Dendritic cell treated with granulocyte-macrophage colony-stimulating factor and Interleukin-4, amounts not matched to agents 40 ng/mL and 50 ng/mL, for 4 days (primary cell): ENCODE data around the gene PPIP5K2.
A peak's percentile ranks its signal among the peaks of the same experiment; 100 is the strongest.

Source experiments
- H3K27ac Mint-ChIP-seq: one replicate; pipeline ENCODE4 v1.8.0; 2022; ENCODE audit warnings: mild to moderate bottlenecking, mixed read lengths
- H3K27me3 Mint-ChIP-seq: one replicate; pipeline ENCODE4 v1.8.0; 2022; ENCODE audit warnings: mild to moderate bottlenecking, mixed read lengths
- H3K36me3 Mint-ChIP-seq: one replicate; pipeline ENCODE4 v1.8.0; 2022; ENCODE audit warnings: low read depth, mixed read lengths
- H3K4me1 Mint-ChIP-seq: one replicate; pipeline ENCODE4 v1.8.0; 2022; ENCODE audit warnings: low read depth, mixed read lengths
- H3K4me3 Mint-ChIP-seq: one replicate; pipeline ENCODE4 v1.8.0; 2022; ENCODE audit warnings: mild to moderate bottlenecking, moderate library complexity, mixed read lengths
- H3K9me3 Mint-ChIP-seq: one replicate; pipeline ENCODE4 v1.8.0; 2022; ENCODE audit warnings: mixed read lengths
- intact Hi-C: fragments of 100-400 bp; cut with micrococcal nuclease; formaldehyde crosslinking; loops from one replicate; pipeline ENCODE4 v1.15.0; 2022

The PPIP5K2 gene

DNA sequence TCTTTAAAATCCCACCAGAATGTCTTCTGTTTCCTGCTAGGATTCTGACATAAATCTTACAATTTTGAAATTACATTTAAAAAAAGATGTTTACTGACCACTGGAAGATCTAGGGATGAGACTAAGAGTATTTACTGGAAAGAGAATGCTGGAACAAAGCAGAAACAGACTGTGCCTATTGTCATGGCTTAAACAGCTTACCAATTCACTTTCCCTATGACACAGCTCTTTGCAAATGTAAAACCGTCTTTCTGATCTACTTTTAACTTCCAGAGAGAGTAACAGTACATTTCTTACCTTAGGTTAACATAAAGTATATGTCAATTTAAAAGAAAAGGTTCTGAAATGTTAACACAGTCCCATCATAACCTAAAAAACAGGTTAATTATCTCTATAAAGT lies 10.8 kb upstream of the PPIP5K2 start:
- H3K4me3 Mint-ChIP-seq: no peak overlapping the region
- H3K4me1 Mint-ChIP-seq: peaks cover 20% of the 10 kb centered on the region
- intact Hi-C loops: no loop called here
- no peaks in the 10 kb centered on the region for H3K27me3 Mint-ChIP-seq
- H3K36me3 Mint-ChIP-seq: peaks cover 4% of the 10 kb centered on the region
- peaks cover 8% of the 10 kb centered on the region for H3K9me3 Mint-ChIP-seq
- no peak overlapping the region for H3K27ac Mint-ChIP-seq

DNA sequence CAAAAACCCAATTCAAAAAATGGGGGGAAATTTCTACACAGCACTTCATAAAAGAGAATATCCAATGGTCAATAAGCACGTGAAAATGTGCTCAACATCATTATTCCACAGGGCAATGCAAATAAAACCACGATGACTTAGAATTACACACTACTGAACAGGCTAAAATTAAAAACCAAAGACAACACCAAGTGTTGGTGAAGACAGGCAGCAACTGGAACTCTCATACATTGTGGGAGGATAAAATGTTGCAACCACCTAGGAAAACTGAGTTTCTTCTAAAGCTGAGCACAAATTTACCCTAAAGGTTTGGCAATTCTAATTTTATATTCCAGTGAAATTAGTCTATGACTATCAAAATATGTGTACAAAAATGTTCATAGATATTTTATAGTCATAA lies 9.7 kb upstream of the PPIP5K2 start:
- Mint-ChIP-seq H3K4me3 (no peak overlapping the region), H3K4me1 (peaks cover 20% of the 10 kb centered on the region)

DNA sequence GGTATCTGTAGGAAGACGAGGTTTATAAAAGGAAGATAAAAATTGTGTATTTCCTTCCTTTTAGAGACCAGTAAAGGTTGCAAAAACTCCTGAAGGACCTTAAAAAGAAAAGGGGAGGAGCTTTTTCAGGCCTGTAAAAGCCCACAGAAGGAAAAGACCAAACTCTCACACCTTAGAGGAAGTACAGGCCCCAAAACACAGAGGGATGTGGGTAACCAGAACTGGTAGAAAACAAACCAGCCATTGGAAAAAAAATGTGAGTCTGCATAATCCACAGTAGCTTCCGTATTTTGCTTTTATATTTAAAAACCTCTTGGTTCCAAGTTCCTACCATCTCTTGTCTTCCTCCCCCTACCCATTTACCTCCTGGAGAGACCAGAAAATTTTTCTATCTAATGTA lies 8.6 kb upstream of the PPIP5K2 start:
- peak overlapping the region; percentile 24 for H3K27ac Mint-ChIP-seq
- peaks cover 8% of the 10 kb centered on the region for H3K9me3 Mint-ChIP-seq
- H3K36me3 Mint-ChIP-seq: peaks cover 7% of the 10 kb centered on the region
- H3K27me3 Mint-ChIP-seq: no peaks in the 10 kb centered on the region
- intact Hi-C loops: no loop called here
- H3K4me3 Mint-ChIP-seq: no peak overlapping the region
- H3K4me1 Mint-ChIP-seq: peaks cover 20% of the 10 kb centered on the region

More for the DNA sequence above, 9.7 kb upstream of the PPIP5K2 start:
- H3K27ac Mint-ChIP-seq: no peak overlapping the region
- H3K9me3 Mint-ChIP-seq: peaks cover 8% of the 10 kb centered on the region
- peaks cover 5% of the 10 kb centered on the region for H3K36me3 Mint-ChIP-seq
- intact Hi-C loops: no loop called here
- no peaks in the 10 kb centered on the region for H3K27me3 Mint-ChIP-seq

DNA sequence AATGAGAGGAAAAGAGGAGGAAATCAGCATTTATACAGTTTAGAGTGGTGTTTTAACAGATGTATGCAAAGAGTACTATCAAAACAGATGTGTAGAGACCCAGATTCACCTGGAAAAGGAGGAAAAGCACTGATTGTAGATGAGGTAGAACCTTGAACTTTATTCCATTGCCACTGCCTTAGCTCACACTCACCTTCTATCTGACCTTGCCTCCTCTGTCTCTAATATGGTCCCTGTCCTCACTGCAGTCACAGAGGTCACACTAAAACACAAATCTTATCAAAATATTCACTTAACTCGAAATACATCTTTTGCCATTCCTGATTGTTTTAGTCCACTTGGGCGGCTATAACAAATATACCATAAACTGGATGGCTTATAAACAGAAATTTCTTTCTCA lies 7.2 kb upstream of the PPIP5K2 start:
- Mint-ChIP-seq H3K27ac (peak overlapping the region; percentile 24), H3K4me3 (no peak overlapping the region), H3K27me3 (no peaks in the 10 kb centered on the region), H3K36me3 (peaks cover 7% of the 10 kb centered on the region), H3K9me3 (peaks cover 8% of the 10 kb centered on the region), H3K4me1 (peaks cover 20% of the 10 kb centered on the region)
- intact Hi-C loops: no loop called here

DNA sequence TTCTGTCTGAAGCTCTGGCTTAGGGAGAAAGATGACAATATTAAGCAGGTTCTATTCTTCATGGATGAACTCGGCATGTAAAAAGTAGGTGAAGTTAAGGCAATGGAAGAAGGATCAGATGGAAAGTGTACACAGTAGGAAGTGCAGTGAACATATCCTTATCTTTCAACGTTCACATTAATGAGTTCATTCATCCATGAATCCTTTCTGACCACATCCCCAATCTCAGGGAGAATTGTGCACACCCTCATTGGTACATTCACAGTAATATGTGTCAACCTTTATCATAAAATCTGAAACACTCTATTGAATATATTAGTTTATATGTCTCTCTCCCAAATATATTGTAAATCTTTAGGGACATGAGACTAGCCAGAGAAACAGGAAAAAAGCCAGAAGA lies 5.7 kb upstream of the PPIP5K2 start:
- peaks cover 8% of the 10 kb centered on the region for H3K9me3 Mint-ChIP-seq
- no peak overlapping the region for H3K4me3 Mint-ChIP-seq
- no peak overlapping the region for H3K27ac Mint-ChIP-seq
- peaks cover 9% of the 10 kb centered on the region for H3K36me3 Mint-ChIP-seq
- H3K27me3 Mint-ChIP-seq: no peaks in the 10 kb centered on the region
- H3K4me1 Mint-ChIP-seq: peaks cover 25% of the 10 kb centered on the region
- intact Hi-C loops: no loop called here

DNA sequence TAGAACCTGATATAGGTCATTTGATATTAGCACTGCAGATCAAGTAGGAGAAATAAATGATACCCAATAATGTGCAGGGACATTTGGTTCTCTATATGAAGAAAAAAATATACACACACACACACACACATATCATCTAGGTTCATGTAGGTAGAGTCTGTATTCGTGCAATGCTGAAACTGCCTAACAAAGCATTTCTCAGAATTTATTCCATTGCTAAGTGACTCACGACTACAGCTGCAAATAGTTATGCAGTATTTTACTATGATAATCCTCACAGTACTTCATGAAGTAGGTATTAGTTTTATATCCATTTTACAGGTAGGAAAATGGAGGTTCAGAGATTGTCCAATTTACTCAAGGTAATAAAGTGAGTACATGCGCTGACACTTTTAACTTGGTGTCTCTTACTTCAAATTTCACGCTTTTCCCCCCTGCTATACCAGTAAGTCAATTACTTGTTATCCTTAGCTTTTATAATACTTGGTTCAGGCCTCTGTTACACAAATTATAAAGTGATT lies 2.6 kb upstream of the PPIP5K2 start:
- intact Hi-C loops: no loop called here
- Mint-ChIP-seq H3K4me3 (no peak overlapping the region), H3K36me3 (peaks cover 33% of the 10 kb centered on the region), H3K4me1 (peaks cover 22% of the 10 kb centered on the region), H3K9me3 (no peaks in the 10 kb centered on the region), H3K27me3 (no peaks in the 10 kb centered on the region), H3K27ac (no peak overlapping the region)

DNA sequence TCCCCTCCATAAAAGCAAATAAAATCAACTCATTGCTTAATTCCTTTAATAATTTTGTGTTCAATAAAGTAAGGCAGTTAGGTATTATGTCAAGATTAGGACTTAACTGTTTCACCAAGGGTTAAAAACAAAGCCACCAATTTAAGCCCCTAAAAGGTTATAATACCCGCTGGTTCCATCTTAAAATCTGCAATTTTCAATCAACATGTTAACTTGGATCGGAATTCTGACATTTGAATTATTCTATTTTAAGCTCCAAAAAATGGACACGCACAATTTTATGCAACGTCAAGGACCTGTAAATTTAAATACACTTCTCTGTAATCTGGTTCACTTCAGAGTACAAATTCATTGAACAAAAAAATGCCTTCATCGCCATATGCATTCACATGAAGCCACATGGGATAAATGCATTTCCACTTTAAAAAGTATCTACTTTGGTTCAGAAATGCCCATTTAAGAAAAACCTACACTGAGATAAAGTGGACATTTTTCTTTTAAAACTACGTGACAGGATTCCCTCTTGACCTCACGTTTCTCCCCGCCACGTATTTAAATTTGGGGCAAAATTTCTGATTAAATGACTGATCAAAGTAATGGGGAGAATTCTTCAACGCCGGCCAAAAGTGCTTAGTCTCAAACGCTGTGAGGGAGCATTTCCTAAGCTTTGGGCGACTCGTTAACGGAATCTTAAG lies 884 bp upstream of the PPIP5K2 start:
- Mint-ChIP-seq H3K27ac (peak overlapping the region; percentile 100), H3K4me3 (peak overlapping the region; percentile 95), H3K9me3 (no peaks in the 10 kb centered on the region), H3K36me3 (peaks cover 41% of the 10 kb centered on the region), H3K27me3 (no peaks in the 10 kb centered on the region), H3K4me1 (peaks cover 27% of the 10 kb centered on the region)
- intact Hi-C loops: no loop called here

DNA sequence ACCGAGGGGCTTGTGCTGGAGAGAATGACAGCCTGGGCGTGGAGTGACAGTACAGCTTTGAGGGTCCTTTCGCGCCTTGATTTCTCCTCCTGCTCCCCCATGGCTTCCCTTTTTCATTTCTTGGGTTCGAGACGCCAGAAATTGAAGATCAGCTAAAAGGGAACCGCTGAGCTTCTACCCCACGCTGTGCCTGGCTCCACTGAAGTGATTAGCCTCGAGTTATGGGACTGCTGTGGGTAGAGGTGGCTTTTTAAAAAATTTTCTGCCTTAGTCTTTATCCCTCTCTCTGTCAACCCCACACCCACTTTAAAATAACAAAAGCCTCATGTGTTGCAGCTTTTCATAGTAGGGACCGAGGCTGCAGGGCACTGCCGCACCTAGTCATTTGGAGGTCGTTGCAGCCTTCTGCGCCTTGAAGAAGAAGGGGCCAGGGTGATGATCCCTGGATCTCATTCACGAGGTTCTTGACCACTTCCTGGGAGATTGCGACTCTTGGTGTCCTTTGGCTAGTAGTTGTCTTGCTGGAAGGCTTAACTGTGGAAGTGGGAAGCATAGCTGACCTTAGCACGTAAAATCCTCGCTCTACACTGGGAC lies 603 bp downstream of the PPIP5K2 start:
- intact Hi-C loops: loop anchor here (1.0 to 10.0 kb wide), 3 partner anchors 138 to 826 kb away; partner anchors contain the start of genes MACIR and SLCO4C1
- H3K27me3 Mint-ChIP-seq: no peaks in the 10 kb centered on the region
- H3K4me1 Mint-ChIP-seq: peaks cover 31% of the 10 kb centered on the region
- peaks cover 34% of the 10 kb centered on the region for H3K36me3 Mint-ChIP-seq
- peak overlapping the region; percentile 95 for H3K4me3 Mint-ChIP-seq
- H3K27ac Mint-ChIP-seq: peak overlapping the region; percentile 100
- no peaks in the 10 kb centered on the region for H3K9me3 Mint-ChIP-seq

DNA sequence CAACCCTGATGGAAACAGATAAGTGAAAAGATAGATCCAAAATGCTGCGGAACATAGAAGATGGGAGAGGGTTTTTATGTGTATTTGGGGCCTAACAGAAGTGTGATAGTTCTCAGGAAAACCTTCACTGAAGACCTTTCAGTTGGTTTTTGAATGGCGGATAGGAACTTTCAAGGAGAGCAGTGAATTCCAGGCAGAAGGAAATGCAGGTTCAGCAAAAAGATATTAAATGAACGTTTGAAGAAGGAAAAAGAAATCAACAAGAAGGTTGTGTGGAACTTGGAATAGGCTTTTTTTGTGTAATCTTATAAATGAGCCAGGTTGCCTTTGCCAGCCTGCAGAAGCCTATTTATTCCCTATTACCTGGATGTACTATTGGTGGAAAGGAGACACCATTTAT lies 2.1 kb downstream of the PPIP5K2 start:
- H3K27ac Mint-ChIP-seq: no peak overlapping the region
- no peak overlapping the region for H3K4me3 Mint-ChIP-seq

DNA sequence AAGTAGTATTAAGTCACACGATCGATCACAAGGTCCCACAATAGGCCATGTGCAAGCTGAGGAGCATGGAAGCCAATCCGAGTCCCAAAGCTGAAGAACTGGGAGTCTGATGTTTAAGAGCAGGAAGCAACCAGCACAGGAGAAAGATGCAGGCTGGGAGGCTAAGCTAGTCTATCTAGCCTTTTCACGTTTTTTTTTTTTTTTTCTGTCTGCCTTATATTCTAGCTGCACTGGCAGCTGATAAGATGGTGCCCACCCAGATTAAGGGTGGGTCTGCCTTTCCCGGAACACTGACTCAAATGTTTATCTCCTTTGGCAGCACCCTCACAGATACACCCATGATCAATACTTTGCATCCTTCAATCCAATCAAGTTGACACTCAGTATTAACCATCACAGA lies 6.5 kb downstream of the PPIP5K2 start:
- Mint-ChIP-seq H3K27me3 (no peaks in the 10 kb centered on the region), H3K4me1 (peaks cover 34% of the 10 kb centered on the region), H3K4me3 (no peak overlapping the region), H3K27ac (no peak overlapping the region), H3K36me3 (peaks cover 33% of the 10 kb centered on the region), H3K9me3 (no peaks in the 10 kb centered on the region)
- intact Hi-C loops: loop anchor here (10.0 kb wide), 2 partner anchors 262 to 832 kb away; partner anchors contain the start of gene SLCO4C1

More for the DNA sequence above, 2.1 kb downstream of the PPIP5K2 start:
- peaks cover 34% of the 10 kb centered on the region for H3K36me3 Mint-ChIP-seq
- no peaks in the 10 kb centered on the region for H3K9me3 Mint-ChIP-seq
- H3K27me3 Mint-ChIP-seq: no peaks in the 10 kb centered on the region
- intact Hi-C loops: loop anchor here (10.0 kb wide), 2 partner anchors 257 to 827 kb away; partner anchors contain the start of gene SLCO4C1
- H3K4me1 Mint-ChIP-seq: peaks cover 33% of the 10 kb centered on the region

DNA sequence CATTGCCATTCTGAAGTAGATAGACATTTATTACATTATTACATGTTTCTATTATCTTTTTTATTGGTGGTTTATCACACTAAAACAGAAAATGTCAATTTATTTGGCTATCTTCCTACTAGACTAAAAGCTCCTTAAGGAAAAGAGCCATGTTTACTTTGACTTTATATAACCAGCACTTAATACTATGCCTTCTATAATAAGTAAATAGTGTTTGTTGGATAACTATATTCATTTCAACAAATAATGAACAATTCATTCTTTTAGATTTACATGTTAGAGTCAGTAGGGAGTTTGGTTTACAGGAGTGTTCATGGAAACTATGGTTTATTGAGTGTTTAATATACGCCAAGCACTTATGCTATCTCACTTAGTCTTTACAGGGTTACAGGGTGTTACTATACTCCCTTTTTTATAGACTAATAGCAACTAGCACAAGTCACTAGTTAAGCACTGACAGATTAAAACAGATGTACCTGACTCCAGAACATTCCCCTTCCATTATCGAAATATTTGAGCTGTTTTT lies 7.3 kb downstream of the PPIP5K2 start:
- H3K36me3 Mint-ChIP-seq: peaks cover 28% of the 10 kb centered on the region
- no peak overlapping the region for H3K4me3 Mint-ChIP-seq
- H3K27ac Mint-ChIP-seq: no peak overlapping the region
- no peaks in the 10 kb centered on the region for H3K27me3 Mint-ChIP-seq
- peaks cover 26% of the 10 kb centered on the region for H3K4me1 Mint-ChIP-seq
- H3K9me3 Mint-ChIP-seq: no peaks in the 10 kb centered on the region
- intact Hi-C loops: loop anchor here (10.0 kb wide), 2 partner anchors 263 to 833 kb away; partner anchors contain the start of gene SLCO4C1

DNA sequence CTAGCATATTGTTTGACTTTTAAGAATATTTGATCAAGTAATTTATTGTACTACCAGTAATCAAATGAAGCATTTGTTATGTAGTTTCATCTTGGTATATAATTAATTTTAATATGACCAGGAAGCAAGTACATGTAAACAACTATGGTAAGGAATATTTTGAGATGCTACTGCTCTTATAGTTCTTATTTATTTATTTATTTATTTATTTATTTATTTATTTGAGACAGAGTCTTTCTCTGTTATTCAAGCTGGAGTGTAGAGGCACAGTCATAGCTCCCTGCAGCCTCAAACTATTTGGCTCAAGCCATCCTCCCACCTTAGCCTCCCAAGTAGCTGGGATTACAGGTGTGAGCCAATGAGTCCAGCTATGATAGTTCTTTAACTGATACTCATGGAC lies 8.1 kb downstream of the PPIP5K2 start:
- H3K4me3 Mint-ChIP-seq: no peak overlapping the region
- H3K27me3 Mint-ChIP-seq: no peaks in the 10 kb centered on the region
- peaks cover 20% of the 10 kb centered on the region for H3K36me3 Mint-ChIP-seq
- peaks cover 17% of the 10 kb centered on the region for H3K4me1 Mint-ChIP-seq
- H3K27ac Mint-ChIP-seq: no peak overlapping the region
- intact Hi-C loops: loop anchor here (10.0 kb wide), 2 partner anchors 263 to 833 kb away; partner anchors contain the start of gene SLCO4C1
- no peaks in the 10 kb centered on the region for H3K9me3 Mint-ChIP-seq

DNA sequence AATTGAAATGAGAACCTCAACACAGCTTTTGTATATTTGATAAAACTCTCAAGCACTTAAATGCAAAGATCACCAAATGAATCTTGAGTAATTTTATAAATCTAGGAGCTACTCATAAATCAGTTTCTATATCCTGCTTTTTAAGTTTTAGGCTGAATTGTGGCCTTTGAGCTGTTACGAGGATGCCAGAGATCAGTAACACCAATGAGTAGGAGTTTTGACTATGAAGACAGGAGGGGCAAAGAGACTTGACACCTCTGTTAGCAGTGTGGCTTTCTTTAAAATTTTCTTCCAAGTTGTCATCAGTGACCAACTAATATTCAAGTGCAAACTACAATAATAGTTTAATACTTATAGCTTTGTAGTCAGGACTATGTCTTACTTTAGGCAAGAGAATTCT lies 12.6 kb downstream of the PPIP5K2 start:
- H3K4me3 Mint-ChIP-seq: no peak overlapping the region
- peaks cover 7% of the 10 kb centered on the region for H3K4me1 Mint-ChIP-seq
- no peaks in the 10 kb centered on the region for H3K9me3 Mint-ChIP-seq
- no peaks in the 10 kb centered on the region for H3K27me3 Mint-ChIP-seq
- peaks cover 24% of the 10 kb centered on the region for H3K36me3 Mint-ChIP-seq
- no peak overlapping the region for H3K27ac Mint-ChIP-seq
- intact Hi-C loops: no loop called here

DNA sequence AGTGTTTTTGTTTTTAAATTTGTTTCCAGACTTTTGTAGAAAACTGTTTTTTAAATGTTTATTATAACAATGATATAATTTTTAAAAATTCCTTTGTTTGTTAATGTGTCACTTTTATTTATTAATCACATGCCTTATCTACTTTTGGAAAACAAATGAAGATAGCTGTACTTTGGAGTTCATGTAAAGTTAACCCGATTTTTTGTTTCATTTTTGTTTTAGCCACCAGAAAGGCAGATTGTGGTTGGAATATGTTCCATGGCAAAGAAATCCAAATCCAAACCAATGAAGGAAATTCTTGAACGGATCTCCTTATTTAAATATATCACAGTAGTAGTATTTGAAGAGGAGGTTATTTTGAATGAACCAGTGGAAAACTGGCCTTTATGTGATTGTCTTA lies 13.1 kb downstream of the PPIP5K2 start:
- H3K9me3 Mint-ChIP-seq: no peaks in the 10 kb centered on the region
- H3K4me3 Mint-ChIP-seq: no peak overlapping the region
- intact Hi-C loops: no loop called here
- peaks cover 24% of the 10 kb centered on the region for H3K36me3 Mint-ChIP-seq
- H3K27me3 Mint-ChIP-seq: no peaks in the 10 kb centered on the region
- no peak overlapping the region for H3K27ac Mint-ChIP-seq
- peaks cover 5% of the 10 kb centered on the region for H3K4me1 Mint-ChIP-seq
